HG02623 (cell line): ENCODE results near the gene PLPPR3.
A peak's percentile ranks its signal among the peaks of the same experiment; 100 is the strongest.

ENCODE experiments used
- ATAC-seq: cut with Tn5 transposase; IDR thresholded peaks from one replicate; pipeline ENCODE4 v1.9.1; 2021; ENCODE audit warnings: moderate library complexity; ENCODE audit not compliant: unreplicated experiment

PLPPR3 gene

GRCh38 chr19:797528-798414, 24.0 kb downstream of the PLPPR3 start:
- ATAC-seq, result peak; percentile 42

GRCh38 chr19:796692-797527, 24.8 kb downstream of the PLPPR3 start, which contains the start of gene PTBP1:
TSS of gene PTBP1 (plus strand) at chr19:797452. CDS start at chr19:797498, 46 bp downstream.
- peak; percentile 76 for ATAC-seq

GRCh38 chr19:795691-796581, 25.8 kb downstream of the PLPPR3 start:
- no peak for ATAC-seq

- no peak for ATAC-seq
Measured at GRCh38 chr19:795073-795611, 26.6 kb downstream of the PLPPR3 start.

- no peak for ATAC-seq
Measured at GRCh38 chr19:793806-794205, 27.9 kb downstream of the PLPPR3 start.

GRCh38 chr19:792306-792885, 29.4 kb downstream of the PLPPR3 start:
- ATAC-seq, result no peak

DNA sequence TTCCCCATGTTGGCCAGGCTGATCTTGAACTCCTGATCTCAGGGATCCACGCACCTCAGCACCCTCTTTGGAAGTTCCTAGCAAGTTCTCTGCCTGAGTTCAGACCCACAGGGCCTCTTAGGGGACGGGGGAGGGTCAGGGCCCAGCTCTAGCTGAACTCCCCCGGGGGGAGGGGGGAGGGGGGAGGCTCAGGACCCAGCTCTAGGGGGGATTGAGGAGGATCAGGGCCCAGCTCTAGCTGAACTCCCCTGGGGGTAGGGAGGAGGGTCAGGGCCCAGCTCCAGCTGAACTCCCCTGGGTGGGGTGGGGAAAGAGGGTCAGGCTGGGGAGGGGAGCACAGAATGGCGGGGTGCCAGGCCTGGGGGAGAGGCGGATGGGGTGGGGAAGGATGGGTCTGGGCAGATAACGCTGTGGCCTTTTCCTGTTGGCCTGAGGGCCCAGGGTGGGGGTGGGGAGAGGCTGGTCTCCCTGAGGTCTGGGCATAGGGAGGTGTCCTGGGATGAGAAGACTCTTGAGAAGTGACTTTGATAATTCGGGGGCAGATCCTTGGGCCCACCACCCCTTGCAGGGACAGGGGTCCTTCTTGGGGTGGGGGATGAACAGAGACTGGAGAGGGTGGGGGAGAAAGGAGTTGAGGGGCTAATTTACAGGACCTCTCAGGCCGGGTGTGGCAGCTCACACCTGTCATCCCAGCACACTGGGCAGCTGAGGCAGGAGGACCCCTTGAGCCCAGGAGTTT, 30.0 kb downstream of the PLPPR3 start:
- ATAC-seq, result no peak

DNA sequence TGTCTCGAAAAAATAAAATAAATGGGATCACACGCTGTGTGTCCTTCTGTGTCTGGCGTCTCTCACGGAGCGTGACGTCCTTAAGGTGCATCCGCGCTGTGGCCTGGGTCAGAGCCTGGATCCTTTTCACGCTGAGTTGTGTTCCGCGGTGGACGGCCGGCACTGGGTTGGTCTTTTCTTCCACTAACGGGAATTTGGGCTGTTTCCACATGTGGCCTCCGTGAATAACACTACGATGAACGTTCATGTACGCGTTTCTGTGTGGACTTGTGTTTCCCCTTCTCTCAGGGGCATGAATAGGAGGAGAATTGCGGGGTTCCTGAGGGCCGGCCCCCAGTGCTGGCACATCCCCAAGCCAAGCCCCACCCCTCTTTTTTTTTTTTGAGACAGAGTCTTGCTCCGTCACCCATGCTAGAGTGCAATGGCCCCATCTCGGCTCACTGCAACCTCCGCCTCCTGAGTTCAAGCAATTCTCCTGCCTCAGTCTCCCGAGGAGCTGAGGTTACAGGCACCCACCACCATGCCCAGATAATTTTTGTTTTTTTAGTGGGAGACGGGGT, 30.7 kb downstream of the PLPPR3 start:
- ATAC-seq, result no peak

- no peak for ATAC-seq
Measured at GRCh38 chr19:789701-790060, 32.1 kb downstream of the PLPPR3 start.

DNA sequence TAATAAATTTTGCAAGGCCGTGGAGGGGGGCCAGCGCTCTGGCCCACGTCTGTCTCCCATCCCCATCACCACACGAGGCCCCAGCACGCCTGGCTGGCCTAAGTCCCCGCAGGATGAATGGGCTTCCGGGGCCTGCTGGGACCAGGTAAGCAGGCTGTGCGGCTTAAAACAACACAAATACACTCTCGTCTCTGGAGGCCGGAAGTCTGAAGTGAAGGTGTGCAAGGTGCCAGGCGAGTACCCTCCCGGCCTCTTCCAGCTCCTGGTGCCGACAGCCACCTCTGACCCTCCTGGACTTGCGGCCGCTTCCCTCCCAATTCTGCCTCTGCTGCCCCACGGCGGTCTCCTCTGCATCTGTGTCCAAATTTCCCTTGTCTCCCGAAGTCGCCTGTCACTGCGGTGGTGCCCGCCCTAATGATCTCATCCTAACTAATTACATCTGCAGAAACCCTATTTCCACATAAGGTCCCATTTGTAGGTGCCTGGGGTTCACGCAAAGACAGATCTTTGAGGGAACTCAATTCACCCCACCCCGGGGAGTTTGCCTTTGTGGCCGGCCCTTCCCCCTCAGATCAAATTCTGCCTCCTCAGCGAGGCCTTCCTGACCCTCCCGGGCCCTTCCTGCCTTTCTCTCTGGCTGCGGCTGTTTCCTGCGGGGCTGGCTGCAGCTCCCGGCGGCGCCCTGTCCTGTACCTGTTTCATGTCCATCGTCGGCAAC, 32.6 kb downstream of the PLPPR3 start:
- ATAC-seq, result no peak

- ATAC-seq, result no peak
Measured at GRCh38 chr19:788686-788982, 33.1 kb downstream of the PLPPR3 start.

DNA sequence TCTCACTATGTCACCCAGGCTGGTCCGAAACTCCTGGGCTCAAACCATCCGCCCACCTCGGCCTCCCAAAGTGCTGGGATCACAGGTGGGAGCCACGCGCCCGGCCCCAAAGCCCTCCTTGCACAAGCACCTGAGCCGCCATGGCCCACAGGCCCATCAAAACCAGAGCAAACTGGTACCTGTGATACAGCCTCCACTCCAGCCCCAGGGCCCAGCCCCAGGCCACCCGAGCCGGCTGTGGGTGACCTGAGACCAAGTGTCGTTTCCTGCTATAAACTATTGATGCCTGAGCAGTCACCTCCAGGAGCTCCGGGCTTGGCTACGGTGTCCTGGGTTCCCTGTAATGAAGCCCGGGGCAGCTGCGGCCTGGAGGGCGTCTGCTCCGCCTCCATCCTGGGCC, 34.2 kb downstream of the PLPPR3 start:
- no peak for ATAC-seq

DNA sequence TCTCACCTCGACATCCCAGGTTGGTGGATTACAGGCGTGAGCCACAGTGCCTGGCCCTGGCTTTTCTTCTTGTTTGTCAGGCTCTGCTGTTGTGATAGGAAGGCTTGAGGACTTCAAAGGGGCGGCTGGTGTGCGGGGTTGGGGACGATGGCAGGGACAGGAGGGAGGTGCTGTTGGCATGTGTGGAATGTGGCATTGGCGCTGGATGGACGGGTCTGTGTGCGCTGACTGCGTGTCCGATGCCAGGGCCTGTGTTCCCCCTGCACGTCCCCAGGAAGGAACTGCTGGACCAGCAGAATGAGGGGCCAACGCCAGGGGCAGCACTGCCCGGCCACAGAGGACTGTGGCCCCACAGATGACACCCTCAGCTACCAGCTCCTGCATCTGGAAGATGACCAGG, 37.2 kb downstream of the PLPPR3 start:
- no peak for ATAC-seq

- no peak for ATAC-seq
Measured at GRCh38 chr19:782878-783668, 38.7 kb downstream of the PLPPR3 start.

- ATAC-seq, result no peak
Measured at GRCh38 chr19:782185-782877, 39.4 kb downstream of the PLPPR3 start.

DNA sequence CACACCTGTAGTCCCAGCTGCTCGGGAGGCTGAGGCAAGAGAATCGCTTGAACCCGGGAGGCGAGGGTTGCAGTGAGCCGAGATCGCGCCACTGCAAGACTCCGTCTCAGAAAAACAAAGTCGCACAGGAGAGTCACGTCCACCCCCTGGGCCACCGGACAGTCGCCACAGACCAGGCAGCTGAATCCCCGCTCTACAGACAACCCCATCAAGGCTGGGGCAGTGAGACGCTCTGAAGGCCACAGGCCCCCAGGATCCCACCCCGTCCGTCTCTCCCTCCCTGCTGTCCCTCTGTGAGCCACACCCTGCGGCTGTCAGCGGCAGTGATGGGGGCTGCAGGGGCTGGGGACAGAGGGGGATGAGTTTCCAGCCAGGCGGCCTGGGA, 40.0 kb downstream of the PLPPR3 start:
- no peak for ATAC-seq

GRCh38 chr19:780935-781334, 40.8 kb downstream of the PLPPR3 start:
- no peak for ATAC-seq
